Prostate gland (tissue), 2 donors: ENCODE results near the gene ADAMTSL1.

Source experiments
- POLR2AphosphoS5 ChIP-seq: sonication (generic); formaldehyde crosslinking; IDR thresholded peaks from one replicate; pipeline ENCODE4 v1.6.1; 2017; ENCODE audit warnings: antibody characterized with exemption
- TF ChIP-seq, protein P1 (sequence below), 4 experiments: fragments of 200-600 bp in 2 of 4; fragments of 450-650 bp in 2 of 4; sonication (generic) in 2 of 4; IDR thresholded peaks; 1 replicate in 3 of 4; 2 replicates in 1 of 4; pipeline ENCODE4 v1.5.1; 2016 to 2019; ENCODE audit warnings: antibody characterized with exemption in 4 of 4, mild to moderate bottlenecking in 2 of 4, moderate library complexity in 2 of 4

DNA sequence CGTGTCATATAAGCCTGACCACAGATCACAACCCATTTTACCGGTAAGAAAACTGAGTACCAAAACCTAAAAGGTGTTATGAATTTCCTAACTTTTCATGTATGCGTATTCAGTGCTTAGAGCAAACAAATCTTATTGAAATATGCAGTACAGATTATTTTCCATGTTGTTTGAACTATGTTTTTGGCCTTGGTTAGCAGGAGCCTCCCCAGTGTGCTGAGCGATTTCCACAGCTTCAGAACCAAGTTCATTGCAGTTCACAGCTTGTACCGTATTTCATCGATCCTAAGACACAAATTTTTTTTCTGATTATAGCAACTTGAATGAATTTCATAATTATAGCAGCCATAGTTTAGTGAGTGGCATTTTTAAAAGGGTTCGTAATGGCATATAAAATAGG is 13.7 kb downstream of the ADAMTSL1 start:
- TF ChIP-seq, protein P1, sequence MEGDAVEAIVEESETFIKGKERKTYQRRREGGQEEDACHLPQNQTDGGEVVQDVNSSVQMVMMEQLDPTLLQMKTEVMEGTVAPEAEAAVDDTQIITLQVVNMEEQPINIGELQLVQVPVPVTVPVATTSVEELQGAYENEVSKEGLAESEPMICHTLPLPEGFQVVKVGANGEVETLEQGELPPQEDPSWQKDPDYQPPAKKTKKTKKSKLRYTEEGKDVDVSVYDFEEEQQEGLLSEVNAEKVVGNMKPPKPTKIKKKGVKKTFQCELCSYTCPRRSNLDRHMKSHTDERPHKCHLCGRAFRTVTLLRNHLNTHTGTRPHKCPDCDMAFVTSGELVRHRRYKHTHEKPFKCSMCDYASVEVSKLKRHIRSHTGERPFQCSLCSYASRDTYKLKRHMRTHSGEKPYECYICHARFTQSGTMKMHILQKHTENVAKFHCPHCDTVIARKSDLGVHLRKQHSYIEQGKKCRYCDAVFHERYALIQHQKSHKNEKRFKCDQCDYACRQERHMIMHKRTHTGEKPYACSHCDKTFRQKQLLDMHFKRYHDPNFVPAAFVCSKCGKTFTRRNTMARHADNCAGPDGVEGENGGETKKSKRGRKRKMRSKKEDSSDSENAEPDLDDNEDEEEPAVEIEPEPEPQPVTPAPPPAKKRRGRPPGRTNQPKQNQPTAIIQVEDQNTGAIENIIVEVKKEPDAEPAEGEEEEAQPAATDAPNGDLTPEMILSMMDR (IDR thresholded peaks at IDR 0.05), result no peak
- no peak for TF ChIP-seq POLR2AphosphoS5
